MCF 10A (cell line): ENCODE results near the gene MAPKBP1. TPM values are rescaled to one million over a fixed set of nuclear protein-coding genes. Genes with fewer than 3 reads are reported as not detected.

Experiments
- BruUV-seq: library from RNA; stranded (reverse); fragments of 400-500 nt; replicated peaks from 2 replicates; lab custom pipeline; 2021; lab: Mats Ljungman, UMichigan
- CTCF ChIA-PET: fragments of 300-600 bp; sonication (Branson Sonifier 250); formaldehyde crosslinking; extraction: SDS; loops from one replicate; lab custom pipeline; 2021; ENCODE audit warnings: antibody characterized with exemption, inconsistent platforms; lab: Yijun Ruan, JAX
- POLR2A ChIA-PET: fragments of 300-600, 350-650 bp; sonication (Branson Sonifier 250); formaldehyde crosslinking; extraction: SDS; loops from one replicate; lab custom pipeline; 2020; ENCODE audit warnings: antibody characterized with exemption, inconsistent platforms; lab: Yijun Ruan, JAX
- DNase-seq: peaks from one replicate; pipeline ENCODE4 v3.0.0-alpha.2; 2018; ENCODE audit not compliant: unreplicated experiment
- H3K27ac Mint-ChIP-seq: one replicate; pipeline ENCODE4 v1.8.0; 2022; ENCODE audit warnings: mild to moderate bottlenecking, low read depth, mixed read lengths; ENCODE audit not compliant: unreplicated experiment
- H3K27me3 Mint-ChIP-seq: one replicate; pipeline ENCODE4 v1.8.0; 2022; ENCODE audit warnings: mixed read lengths; ENCODE audit not compliant: insufficient read depth, unreplicated experiment
- H3K36me3 Mint-ChIP-seq: one replicate; pipeline ENCODE4 v1.8.0; 2022; ENCODE audit warnings: mild to moderate bottlenecking, moderate library complexity, mixed read lengths; ENCODE audit not compliant: insufficient read depth, unreplicated experiment
- H3K4me1 Mint-ChIP-seq: one replicate; pipeline ENCODE4 v1.8.0; 2022; ENCODE audit warnings: mixed read lengths; ENCODE audit not compliant: insufficient read depth, unreplicated experiment
- H3K4me3 Mint-ChIP-seq: one replicate; pipeline ENCODE4 v1.8.0; 2022; ENCODE audit warnings: mild to moderate bottlenecking, moderate library complexity, mixed read lengths; ENCODE audit not compliant: unreplicated experiment
- H3K9me3 Mint-ChIP-seq: one replicate; pipeline ENCODE4 v1.8.0; 2022; ENCODE audit warnings: mixed read lengths; ENCODE audit not compliant: unreplicated experiment
- intact Hi-C: fragments of 100-400 bp; cut with micrococcal nuclease; formaldehyde crosslinking; loops from 2 replicates; pipeline ENCODE4 v1.14.1; 2022
- total RNA-seq: library from RNA; stranded (reverse); gene quantifications from 2 replicates; pipeline ENCODE4 v1.2.3, GENCODE V29; 2022
- TF ChIP-seq, protein P1 (sequence below): fragments of 200-600 bp; IDR thresholded peaks from one replicate; pipeline ENCODE4 v1.8.0; 2022; ENCODE audit warnings: antibody characterized with exemption, mild to moderate bottlenecking; ENCODE audit not compliant: unreplicated experiment

Gene MAPKBP1
- total RNA-seq, 1 experiment from 2014 or later = 35.0 TPM

GRCh38 chr15:41868321-41868720, 94.0 kb downstream of the MAPKBP1 start:
- no peak for DNase-seq
- ChIA-PET POLR2A (no interaction called here), CTCF (no interaction called here)
- TF ChIP-seq, protein P1, sequence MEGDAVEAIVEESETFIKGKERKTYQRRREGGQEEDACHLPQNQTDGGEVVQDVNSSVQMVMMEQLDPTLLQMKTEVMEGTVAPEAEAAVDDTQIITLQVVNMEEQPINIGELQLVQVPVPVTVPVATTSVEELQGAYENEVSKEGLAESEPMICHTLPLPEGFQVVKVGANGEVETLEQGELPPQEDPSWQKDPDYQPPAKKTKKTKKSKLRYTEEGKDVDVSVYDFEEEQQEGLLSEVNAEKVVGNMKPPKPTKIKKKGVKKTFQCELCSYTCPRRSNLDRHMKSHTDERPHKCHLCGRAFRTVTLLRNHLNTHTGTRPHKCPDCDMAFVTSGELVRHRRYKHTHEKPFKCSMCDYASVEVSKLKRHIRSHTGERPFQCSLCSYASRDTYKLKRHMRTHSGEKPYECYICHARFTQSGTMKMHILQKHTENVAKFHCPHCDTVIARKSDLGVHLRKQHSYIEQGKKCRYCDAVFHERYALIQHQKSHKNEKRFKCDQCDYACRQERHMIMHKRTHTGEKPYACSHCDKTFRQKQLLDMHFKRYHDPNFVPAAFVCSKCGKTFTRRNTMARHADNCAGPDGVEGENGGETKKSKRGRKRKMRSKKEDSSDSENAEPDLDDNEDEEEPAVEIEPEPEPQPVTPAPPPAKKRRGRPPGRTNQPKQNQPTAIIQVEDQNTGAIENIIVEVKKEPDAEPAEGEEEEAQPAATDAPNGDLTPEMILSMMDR = no peak
- intact Hi-C loops = no loop called here
- no peak overlapping the region for H3K4me3 Mint-ChIP-seq
- no peaks in the 10 kb centered on the region for H3K9me3 Mint-ChIP-seq
- no TSS peak for BruUV-seq
- H3K36me3 Mint-ChIP-seq = no peaks in the 10 kb centered on the region
- H3K4me1 Mint-ChIP-seq = peaks cover 18% of the 10 kb centered on the region
- no peak overlapping the region for H3K27ac Mint-ChIP-seq
- no peaks in the 10 kb centered on the region for H3K27me3 Mint-ChIP-seq

DNA sequence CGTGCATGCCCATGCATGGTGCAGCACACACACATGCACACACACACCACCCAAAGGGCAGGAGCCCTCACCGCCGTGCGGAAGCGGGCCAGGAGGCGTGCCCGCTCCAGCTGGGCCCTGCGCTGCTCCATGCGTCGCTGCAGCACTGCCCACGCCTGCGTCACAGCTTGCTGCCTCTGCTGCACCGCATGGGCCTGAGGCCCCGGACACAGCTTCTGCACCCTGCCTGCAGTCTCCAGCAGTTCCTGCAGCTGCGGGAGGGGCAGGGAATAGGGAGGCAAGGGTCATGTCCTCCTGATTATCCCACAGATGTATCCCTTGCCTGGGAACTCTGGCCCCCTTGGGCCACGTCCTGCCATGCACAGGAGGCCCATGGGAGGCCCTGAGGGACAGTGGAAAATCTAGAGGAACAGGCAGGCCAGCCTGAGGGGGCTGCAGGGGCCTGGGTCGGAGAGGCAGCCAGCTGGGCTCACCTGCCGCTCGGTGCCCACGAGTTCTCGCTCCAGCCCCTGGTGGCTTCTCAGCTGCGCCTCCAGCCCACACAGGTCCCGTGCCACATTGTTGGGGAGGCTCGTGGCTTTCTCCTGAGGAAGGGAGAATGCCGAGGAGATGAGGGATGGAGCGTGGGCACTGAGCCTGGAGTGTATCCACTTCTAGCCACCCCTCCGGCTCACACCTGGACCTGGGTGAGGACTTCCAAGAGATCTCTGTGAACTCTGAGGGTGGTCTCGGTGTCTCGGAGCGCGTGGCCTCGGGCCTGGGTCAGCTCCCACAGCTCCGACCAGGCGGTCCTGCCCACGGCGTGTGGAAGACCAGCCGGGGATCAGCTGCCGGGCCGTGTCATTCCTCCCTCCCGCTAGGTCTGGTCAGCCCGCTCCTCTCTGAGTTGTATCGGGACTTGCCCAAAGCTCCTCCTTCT, 95.7 kb downstream of the MAPKBP1 start:
- intact Hi-C loops = no loop called here
- POLR2A ChIA-PET = interaction anchor here (0.6 kb wide), 1 partner anchor 43 kb away, joined by 3 read pairs; no protein-coding TSS in a partner anchor
- no peaks in the 10 kb centered on the region for H3K36me3 Mint-ChIP-seq
- no TSS peak for BruUV-seq
- no peak for DNase-seq
- no peak overlapping the region for H3K27ac Mint-ChIP-seq
- H3K9me3 Mint-ChIP-seq = no peaks in the 10 kb centered on the region
- H3K4me1 Mint-ChIP-seq = peaks cover 18% of the 10 kb centered on the region
- TF ChIP-seq, protein P1 = no peak
- no peak overlapping the region for H3K4me3 Mint-ChIP-seq
- CTCF ChIA-PET = interaction anchor here (0.6 kb wide), 1 partner anchor 929 kb away, joined by 4 read pairs; no protein-coding TSS in a partner anchor
- no peaks in the 10 kb centered on the region for H3K27me3 Mint-ChIP-seq

GRCh38 chr15:41870689-41871081, 96.4 kb downstream of the MAPKBP1 start:
- peak; percentile 63 for DNase-seq
- Mint-ChIP-seq H3K4me1 (peaks cover 18% of the 10 kb centered on the region), H3K27ac (no peak overlapping the region), H3K4me3 (no peak overlapping the region), H3K27me3 (no peaks in the 10 kb centered on the region), H3K36me3 (no peaks in the 10 kb centered on the region), H3K9me3 (no peaks in the 10 kb centered on the region)
- ChIA-PET POLR2A (interaction anchor here (0.6 kb wide), 2 partner anchors 17 to 31 kb away, joined by 3 read pairs; no protein-coding TSS in a partner anchor), CTCF (no interaction called here)
- TF ChIP-seq, protein P1 = no peak
- intact Hi-C loops = no loop called here
- BruUV-seq = no TSS peak

GRCh38 chr15:41871175-41871905, 97.1 kb downstream of the MAPKBP1 start:
- Mint-ChIP-seq H3K9me3 (no peaks in the 10 kb centered on the region), H3K4me3 (no peak overlapping the region), H3K4me1 (peaks cover 18% of the 10 kb centered on the region), H3K27me3 (no peaks in the 10 kb centered on the region), H3K36me3 (no peaks in the 10 kb centered on the region), H3K27ac (no peak overlapping the region)
- TF ChIP-seq, protein P1 = no peak
- no TSS peak for BruUV-seq
- intact Hi-C loops = no loop called here
- no peak for DNase-seq
- ChIA-PET CTCF (interaction anchor here (0.7 kb wide), 1 partner anchor 23 kb away, joined by 3 read pairs; no protein-coding TSS in a partner anchor), POLR2A (interaction anchor here (0.6 kb wide), 2 partner anchors 18 to 30 kb away, joined by 3 read pairs; no protein-coding TSS in a partner anchor)
